HL-60 (cell line): ENCODE data around the gene C21orf58.

ENCODE experiments used
- CTCF ChIP-seq: IDR thresholded peaks from one replicate; pipeline ENCODE4 v1.5.1; 2011; ENCODE audit warnings: low read length, control low read depth, inconsistent platforms; ENCODE audit not compliant: insufficient read depth
- GABPA ChIP-seq: IDR thresholded peaks from 2 replicates; pipeline ENCODE4 v1.6.1; 2012; ENCODE audit warnings: low read depth
- POLR2AphosphoS5 ChIP-seq: IDR thresholded peaks from 2 replicates; pipeline ENCODE4 v1.6.1; 2012; ENCODE audit warnings: low read depth

GRCh38 chr21:46361176-46361575 lies 37.5 kb upstream of the C21orf58 start:
- TF ChIP-seq CTCF (no peak), GABPA (no peak), POLR2AphosphoS5 (no peak)
